ENCODE measurements around the gene GABRR3. TPM values are rescaled to one million over a fixed set of nuclear protein-coding genes. Genes with fewer than 3 reads are reported as not detected.

Gene GABRR3
- total RNA-seq, 1 donor from 2014 or later: not detected

GRCh38 chr3:97960993-97961766 is 73.9 kb downstream of the GABRR3 start:
- Mint-ChIP-seq H3K9me3 (ENCODE audit: unreplicated experiment) (no peaks in the 10 kb centered on the region), H3K27me3 (ENCODE audit: unreplicated experiment) (peaks cover 1% of the 10 kb centered on the region), H3K36me3 (ENCODE audit: low read depth, unreplicated experiment) (peaks cover 10% of the 10 kb centered on the region), H3K4me1 (ENCODE audit: unreplicated experiment) (no peaks in the 10 kb centered on the region), H3K4me3 (ENCODE audit: unreplicated experiment) (no peak overlapping the region), H3K27ac (ENCODE audit: unreplicated experiment) (no peak overlapping the region)
- no peak for DNase-seq (ENCODE audit: low spot score)
- no peak for TF ChIP-seq CTCF (IDR thresholded peaks at IDR 0.05; ENCODE audit: unreplicated experiment)

GRCh38 chr3:97960551-97960950 is 74.6 kb downstream of the GABRR3 start:
- DNase-seq (ENCODE audit: low spot score): no peak
- TF ChIP-seq CTCF (IDR thresholded peaks at IDR 0.05; ENCODE audit: unreplicated experiment): no peak
- no peak overlapping the region for H3K4me3 Mint-ChIP-seq (ENCODE audit: unreplicated experiment)
- no peaks in the 10 kb centered on the region for H3K9me3 Mint-ChIP-seq (ENCODE audit: unreplicated experiment)
- H3K4me1 Mint-ChIP-seq (ENCODE audit: unreplicated experiment): no peaks in the 10 kb centered on the region
- peaks cover 10% of the 10 kb centered on the region for H3K36me3 Mint-ChIP-seq (ENCODE audit: low read depth, unreplicated experiment)
- peaks cover 1% of the 10 kb centered on the region for H3K27me3 Mint-ChIP-seq (ENCODE audit: unreplicated experiment)
- H3K27ac Mint-ChIP-seq (ENCODE audit: unreplicated experiment): no peak overlapping the region

- Mint-ChIP-seq H3K27ac (ENCODE audit: unreplicated experiment) (no peak overlapping the region), H3K4me1 (ENCODE audit: unreplicated experiment) (no peaks in the 10 kb centered on the region), H3K36me3 (ENCODE audit: low read depth, unreplicated experiment) (peaks cover 10% of the 10 kb centered on the region), H3K27me3 (ENCODE audit: unreplicated experiment) (peaks cover 2% of the 10 kb centered on the region), H3K4me3 (ENCODE audit: unreplicated experiment) (no peak overlapping the region), H3K9me3 (ENCODE audit: unreplicated experiment) (no peaks in the 10 kb centered on the region)
- no peak for DNase-seq (ENCODE audit: low spot score)
- no peak for TF ChIP-seq CTCF (IDR thresholded peaks at IDR 0.05; ENCODE audit: unreplicated experiment)
These were observed 75.2 kb downstream of the GABRR3 start for GRCh38 chr3:97959872-97960271.

GRCh38 chr3:97958796-97959195 is 76.3 kb downstream of the GABRR3 start:
- no peaks in the 10 kb centered on the region for H3K4me1 Mint-ChIP-seq (ENCODE audit: unreplicated experiment)
- no peak for TF ChIP-seq CTCF (IDR thresholded peaks at IDR 0.05; ENCODE audit: unreplicated experiment)
- peaks cover 1% of the 10 kb centered on the region for H3K27me3 Mint-ChIP-seq (ENCODE audit: unreplicated experiment)
- H3K4me3 Mint-ChIP-seq (ENCODE audit: unreplicated experiment): no peak overlapping the region
- H3K36me3 Mint-ChIP-seq (ENCODE audit: low read depth, unreplicated experiment): peaks cover 10% of the 10 kb centered on the region
- H3K27ac Mint-ChIP-seq (ENCODE audit: unreplicated experiment): no peak overlapping the region
- no peak for DNase-seq (ENCODE audit: low spot score)
- H3K9me3 Mint-ChIP-seq (ENCODE audit: unreplicated experiment): no peaks in the 10 kb centered on the region

- Mint-ChIP-seq H3K36me3 (ENCODE audit: low read depth, unreplicated experiment) (peaks cover 10% of the 10 kb centered on the region), H3K4me1 (ENCODE audit: unreplicated experiment) (no peaks in the 10 kb centered on the region), H3K27me3 (ENCODE audit: unreplicated experiment) (peaks cover 1% of the 10 kb centered on the region), H3K4me3 (ENCODE audit: unreplicated experiment) (no peak overlapping the region), H3K9me3 (ENCODE audit: unreplicated experiment) (no peaks in the 10 kb centered on the region), H3K27ac (ENCODE audit: unreplicated experiment) (no peak overlapping the region)
- no peak for TF ChIP-seq CTCF (IDR thresholded peaks at IDR 0.05; ENCODE audit: unreplicated experiment)
- DNase-seq (ENCODE audit: low spot score): no peak
These were observed 76.7 kb downstream of the GABRR3 start for GRCh38 chr3:97958396-97958795.
